Measurements from ENCODE around the gene ADGB.
A peak's percentile ranks its signal among the peaks of the same experiment; 100 is the strongest.

The ADGB gene

DNA sequence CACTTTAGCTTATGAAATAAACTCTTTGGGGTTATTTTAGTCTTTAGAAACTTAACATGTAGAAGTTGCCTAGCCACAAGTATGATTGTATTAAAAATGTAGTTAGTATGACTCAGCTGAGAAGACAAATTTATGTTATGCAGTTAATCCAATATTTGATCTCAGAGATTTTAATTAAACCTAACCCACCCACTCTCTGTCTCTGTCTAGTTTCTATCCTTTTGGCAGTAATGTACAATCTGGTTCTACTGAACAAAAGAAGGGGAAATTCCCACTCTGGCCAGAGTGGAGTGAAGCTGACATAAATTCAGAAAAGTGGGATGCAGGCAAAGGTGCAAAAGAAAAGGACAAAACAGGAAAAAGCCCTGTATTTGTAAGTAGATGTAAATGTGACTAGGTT is 36.4 kb downstream of the ADGB start:
- no peak for DNase-seq

GRCh38 chr6:146636481-146636880 is 37.7 kb downstream of the ADGB start:
- DNase-seq = no peak

GRCh38 chr6:146642921-146643320 is 44.1 kb downstream of the ADGB start:
- DNase-seq = no peak

- no peak for DNase-seq
These were observed 52.2 kb downstream of the ADGB start for GRCh38 chr6:146650799-146651481.

GRCh38 chr6:146651482-146651863 is 52.7 kb downstream of the ADGB start:
- DNase-seq = no peak

- no peak for DNase-seq
These were observed 58.7 kb downstream of the ADGB start for GRCh38 chr6:146657432-146657831.

DNA sequence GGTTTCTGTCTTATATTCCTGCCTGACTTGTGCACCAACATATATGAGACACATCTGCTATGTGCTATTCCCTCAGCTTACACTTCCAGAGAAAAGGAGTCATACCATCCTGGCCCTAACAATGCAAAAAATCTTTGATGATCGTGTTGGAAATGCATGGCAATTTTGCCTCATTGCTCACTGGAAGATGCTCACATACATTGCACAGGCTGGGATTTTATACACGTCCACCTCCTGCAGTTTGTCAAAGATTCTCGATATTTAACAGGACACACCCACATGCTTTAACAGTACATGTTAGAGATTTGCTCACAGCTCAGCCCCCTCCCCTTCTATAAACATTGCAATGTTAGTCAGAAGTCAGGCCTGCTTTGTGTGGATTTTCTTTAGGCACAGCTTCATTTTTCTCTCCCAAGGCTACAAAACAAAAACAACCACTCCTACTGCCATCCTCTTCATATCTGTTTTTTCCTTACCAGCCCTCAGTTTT is 66.1 kb downstream of the ADGB start:
- DNase-seq = no peak

- DNase-seq = no peak
These were observed 68.1 kb downstream of the ADGB start for GRCh38 chr6:146666909-146667308.

- no peak for DNase-seq
These were observed 71.4 kb downstream of the ADGB start for GRCh38 chr6:146670161-146670560.

DNA sequence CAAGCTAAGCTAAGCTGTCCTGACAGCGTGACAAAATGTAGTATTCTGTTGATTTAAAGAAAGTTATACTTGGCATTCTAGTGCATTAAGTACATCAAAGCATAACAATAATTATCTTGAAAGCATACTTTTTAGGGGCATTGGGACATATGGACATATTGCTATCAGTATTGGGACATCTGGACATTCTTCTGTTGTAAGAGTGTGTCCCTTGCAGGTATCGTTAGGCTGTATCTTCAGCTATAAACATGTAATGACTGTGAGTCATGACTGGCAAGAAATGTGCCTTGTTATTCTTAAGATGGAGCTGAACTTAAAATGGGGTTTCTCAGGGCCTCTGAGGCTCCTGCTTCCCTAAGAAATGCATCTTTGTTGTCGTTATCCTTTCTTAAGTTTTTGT is 74.3 kb downstream of the ADGB start:
- DNase-seq = no peak

DNA sequence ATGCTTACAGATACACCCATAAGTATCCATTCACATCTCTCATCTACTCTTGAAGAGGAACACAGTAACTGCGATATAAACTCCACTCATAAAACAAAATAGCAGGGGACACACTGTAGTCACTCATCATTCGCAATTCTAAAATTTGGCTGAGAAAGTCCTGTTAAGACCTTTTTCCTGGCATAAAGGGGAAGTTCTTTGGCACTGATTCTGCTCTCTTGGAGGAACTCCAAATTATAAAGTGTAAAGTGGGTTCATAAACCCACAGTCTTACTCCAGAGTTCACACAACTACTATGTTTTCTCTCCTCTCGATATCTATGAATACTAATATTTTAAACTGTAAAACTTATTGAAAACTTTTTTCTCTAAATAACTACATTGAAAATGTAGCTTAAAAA is 80.6 kb downstream of the ADGB start:
- DNase-seq = no peak

DNA sequence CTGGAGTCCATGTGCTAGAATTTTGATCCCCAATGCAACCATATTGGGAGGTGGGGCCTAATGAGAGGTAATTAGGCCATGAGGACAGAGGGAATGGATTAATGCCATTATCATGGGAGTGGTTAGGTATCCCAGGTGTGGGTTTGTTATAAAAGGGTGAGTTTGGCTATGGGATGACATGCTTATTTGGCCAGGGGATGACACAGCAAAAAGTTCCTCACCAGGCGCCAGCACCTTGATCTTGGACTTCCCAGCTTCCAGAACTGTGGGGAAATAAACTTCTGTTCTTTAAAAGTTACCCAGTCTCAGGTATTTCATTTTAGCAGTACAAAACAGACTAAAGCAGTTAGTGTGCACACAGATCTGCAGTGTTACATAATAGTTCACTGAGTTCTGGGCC is 84.1 kb downstream of the ADGB start:
- DNase-seq = no peak

DNA sequence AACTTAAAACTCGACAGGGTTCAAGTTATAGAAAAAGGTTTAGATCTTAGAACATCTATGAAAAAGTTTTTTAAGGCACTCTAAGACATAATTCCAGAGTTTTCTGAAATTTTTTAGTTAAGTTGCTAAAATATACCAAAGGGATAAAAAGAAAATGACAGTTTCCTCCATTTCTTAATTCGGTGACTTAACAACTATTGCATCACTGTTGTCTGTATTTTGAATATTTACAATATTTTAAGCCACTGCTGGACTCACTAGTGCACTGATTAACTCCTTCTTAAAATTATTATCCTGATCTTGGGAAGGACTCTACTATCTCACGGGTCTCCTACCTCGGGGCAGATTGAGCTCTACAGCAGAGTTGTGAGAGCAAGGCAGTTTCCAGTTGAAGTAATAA is 91.0 kb downstream of the ADGB start:
- DNase-seq = no peak

GRCh38 chr6:146693342-146693741 is 94.6 kb downstream of the ADGB start:
- no peak for DNase-seq

GRCh38 chr6:146697921-146698320 is 99.1 kb downstream of the ADGB start:
- DNase-seq = no peak

DNA sequence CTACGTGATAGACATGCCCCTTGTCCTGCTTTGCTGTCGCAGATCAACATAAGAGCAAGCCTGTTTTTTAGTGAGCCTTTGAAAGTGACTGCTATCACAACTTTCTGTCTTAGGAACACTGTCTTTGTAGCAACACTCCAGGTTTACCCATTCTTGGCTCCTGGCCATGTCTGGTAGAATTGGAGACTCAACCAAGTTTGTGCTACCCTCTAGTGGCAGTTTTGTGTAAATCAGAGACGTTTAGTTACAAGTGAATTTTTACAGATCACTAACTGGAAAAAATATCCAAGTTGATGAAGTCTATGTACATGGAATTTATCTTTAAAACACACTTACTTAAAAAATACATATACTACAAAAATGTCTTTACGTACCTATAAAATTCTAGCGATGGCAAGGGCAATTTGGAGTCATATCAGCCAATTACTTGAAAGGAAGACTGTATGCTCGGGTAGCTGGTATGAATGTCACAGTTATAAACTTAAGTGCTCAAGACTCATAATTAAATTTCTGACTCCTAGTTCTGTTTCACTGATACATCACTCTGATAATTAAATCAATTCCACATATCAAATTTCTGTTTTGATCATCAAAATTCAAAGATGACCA is 101.4 kb downstream of the ADGB start:
- DNase-seq = peak; percentile 86

- DNase-seq = no peak
These were observed 102.9 kb downstream of the ADGB start for GRCh38 chr6:146701632-146702031.

DNA sequence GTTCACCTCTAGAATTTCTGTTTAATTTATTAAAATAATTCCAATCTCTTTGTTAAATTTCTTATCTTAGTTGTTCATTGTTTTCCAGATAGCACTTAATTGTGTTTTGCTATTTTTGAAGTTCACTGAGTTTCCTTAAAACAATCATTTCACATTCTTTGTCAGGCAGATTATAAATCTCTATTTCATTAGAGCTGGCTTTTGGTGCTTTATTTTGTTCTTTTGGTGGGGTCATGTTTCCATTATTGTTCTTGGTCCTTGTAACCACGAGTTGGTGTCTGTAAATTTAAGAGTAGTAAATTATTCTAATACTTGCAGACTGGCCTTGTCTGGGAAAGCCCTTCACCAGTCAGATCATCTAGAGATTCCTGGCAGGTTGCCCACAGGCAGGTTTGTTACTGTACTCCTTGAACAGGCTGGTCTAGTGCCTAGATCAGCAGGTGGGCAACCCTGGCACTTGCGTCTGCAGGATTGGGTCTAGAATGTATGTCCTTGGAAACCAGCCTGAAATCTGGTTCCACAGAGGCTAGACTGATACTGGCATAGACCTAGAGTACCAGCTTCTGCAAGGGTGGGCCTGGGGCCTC is 110.4 kb downstream of the ADGB start:
- no peak for DNase-seq

DNA sequence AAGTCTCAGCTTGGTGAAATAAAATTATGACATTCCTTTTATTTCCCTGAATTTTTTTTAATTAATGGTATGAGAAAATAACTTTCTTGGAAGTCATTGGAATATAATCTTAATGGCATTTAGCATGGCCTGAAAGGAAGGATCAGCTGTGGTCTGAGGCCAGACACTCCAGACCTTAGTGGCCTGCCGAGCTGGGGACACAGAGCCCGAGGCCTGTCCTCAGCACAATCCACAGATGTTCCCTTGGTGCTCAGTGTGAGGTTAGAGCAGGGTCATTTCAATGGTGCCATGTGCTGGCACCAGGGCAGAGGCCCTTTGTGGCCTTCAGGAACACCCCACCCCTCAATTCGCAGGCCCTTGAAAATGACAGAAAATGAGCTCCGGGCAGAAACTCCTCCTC is 120.6 kb downstream of the ADGB start:
- no peak for DNase-seq

GRCh38 chr6:146739696-146740095 is 140.9 kb downstream of the ADGB start:
- no peak for DNase-seq

GRCh38 chr6:146741609-146742008 is 142.8 kb downstream of the ADGB start:
- DNase-seq = no peak

GRCh38 chr6:146753306-146753705 is 154.5 kb downstream of the ADGB start:
- DNase-seq = no peak

- DNase-seq = no peak
These were observed 168.9 kb downstream of the ADGB start for GRCh38 chr6:146767632-146768031.

GRCh38 chr6:146768722-146769121 is 169.9 kb downstream of the ADGB start:
- no peak for DNase-seq
